OCI-LY3 (cell line): ENCODE data around the gene SLC26A2.

Experiments used
- EZH2phosphoT487 ChIP-seq: fragments of 200-600 bp; shearing (Covaris generic); IDR thresholded peaks from 2 replicates; pipeline ENCODE4 v1.6.1; 2018; ENCODE audit warnings: antibody characterized with exemption, mixed run types, low read depth
- TF ChIP-seq, protein P1 (sequence below): fragments of 200-600, 300-600 bp; sonication (generic); IDR thresholded peaks from 2 replicates; pipeline ENCODE4 v1.5.1; 2014; ENCODE audit warnings: antibody characterized with exemption, low read length, low read depth

GRCh38 chr5:149998281-149998680, 37.7 kb downstream of the SLC26A2 start:
- TF ChIP-seq, protein P1, sequence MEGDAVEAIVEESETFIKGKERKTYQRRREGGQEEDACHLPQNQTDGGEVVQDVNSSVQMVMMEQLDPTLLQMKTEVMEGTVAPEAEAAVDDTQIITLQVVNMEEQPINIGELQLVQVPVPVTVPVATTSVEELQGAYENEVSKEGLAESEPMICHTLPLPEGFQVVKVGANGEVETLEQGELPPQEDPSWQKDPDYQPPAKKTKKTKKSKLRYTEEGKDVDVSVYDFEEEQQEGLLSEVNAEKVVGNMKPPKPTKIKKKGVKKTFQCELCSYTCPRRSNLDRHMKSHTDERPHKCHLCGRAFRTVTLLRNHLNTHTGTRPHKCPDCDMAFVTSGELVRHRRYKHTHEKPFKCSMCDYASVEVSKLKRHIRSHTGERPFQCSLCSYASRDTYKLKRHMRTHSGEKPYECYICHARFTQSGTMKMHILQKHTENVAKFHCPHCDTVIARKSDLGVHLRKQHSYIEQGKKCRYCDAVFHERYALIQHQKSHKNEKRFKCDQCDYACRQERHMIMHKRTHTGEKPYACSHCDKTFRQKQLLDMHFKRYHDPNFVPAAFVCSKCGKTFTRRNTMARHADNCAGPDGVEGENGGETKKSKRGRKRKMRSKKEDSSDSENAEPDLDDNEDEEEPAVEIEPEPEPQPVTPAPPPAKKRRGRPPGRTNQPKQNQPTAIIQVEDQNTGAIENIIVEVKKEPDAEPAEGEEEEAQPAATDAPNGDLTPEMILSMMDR: no peak
- no peak for TF ChIP-seq EZH2phosphoT487
